A673 (cell line): ENCODE measurements around the gene KIRREL3.

Source experiments
- EZH2 ChIP-seq: fragments of 200-600 bp; sonication (generic); IDR thresholded peaks from 2 replicates; pipeline ENCODE4 v1.6.1; 2017; ENCODE audit warnings: borderline replicate concordance, low read depth, mild to moderate bottlenecking, mixed read lengths, antibody characterized with exemption, low read length; ENCODE audit not compliant: poor library complexity, severe bottlenecking
- TF ChIP-seq, protein P1 (sequence below): fragments of 300-800, 200-600 bp; sonication (generic); conservative IDR thresholded peaks from 2 replicates; pipeline ENCODE4 v1.5.1; 2017; ENCODE audit warnings: low read depth, mild to moderate bottlenecking, antibody characterized with exemption, low read length, moderate library complexity, mixed read lengths

GRCh38 chr11:126527651-126528050, 472.9 kb downstream of the KIRREL3 start:
- no peak for TF ChIP-seq EZH2
- TF ChIP-seq, protein P1, sequence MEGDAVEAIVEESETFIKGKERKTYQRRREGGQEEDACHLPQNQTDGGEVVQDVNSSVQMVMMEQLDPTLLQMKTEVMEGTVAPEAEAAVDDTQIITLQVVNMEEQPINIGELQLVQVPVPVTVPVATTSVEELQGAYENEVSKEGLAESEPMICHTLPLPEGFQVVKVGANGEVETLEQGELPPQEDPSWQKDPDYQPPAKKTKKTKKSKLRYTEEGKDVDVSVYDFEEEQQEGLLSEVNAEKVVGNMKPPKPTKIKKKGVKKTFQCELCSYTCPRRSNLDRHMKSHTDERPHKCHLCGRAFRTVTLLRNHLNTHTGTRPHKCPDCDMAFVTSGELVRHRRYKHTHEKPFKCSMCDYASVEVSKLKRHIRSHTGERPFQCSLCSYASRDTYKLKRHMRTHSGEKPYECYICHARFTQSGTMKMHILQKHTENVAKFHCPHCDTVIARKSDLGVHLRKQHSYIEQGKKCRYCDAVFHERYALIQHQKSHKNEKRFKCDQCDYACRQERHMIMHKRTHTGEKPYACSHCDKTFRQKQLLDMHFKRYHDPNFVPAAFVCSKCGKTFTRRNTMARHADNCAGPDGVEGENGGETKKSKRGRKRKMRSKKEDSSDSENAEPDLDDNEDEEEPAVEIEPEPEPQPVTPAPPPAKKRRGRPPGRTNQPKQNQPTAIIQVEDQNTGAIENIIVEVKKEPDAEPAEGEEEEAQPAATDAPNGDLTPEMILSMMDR, result no peak
